T-helper 1 cell (primary cell): ENCODE results near the gene VAPB.
A peak's percentile ranks its signal among the peaks of the same experiment; 100 is the strongest.
"Not testable (repeated sequence)": the region's sequence is repeated elsewhere in the genome, so short reads cannot be mapped to it uniquely, and the experiment has no call there.

ENCODE experiments used
- DNase-seq, 5 donors: peaks; one replicate each; pipeline ENCODE4 v3.0.0-alpha.2; 2012 to 2020
- total RNA-seq, 4 donors: gene quantifications; one replicate each; lab custom pipeline; 2026; lab: John Stamatoyannopoulos, UW

VAPB gene
- total RNA-seq = 22.9 to 32.4 (median 28.8) reads per million in 4 donors

GRCh38 chr20:58388882-58389323 lies at the start of gene VAPB:
Gene VAPB (plus strand): TSS chr20:58389229. CDS start chr20:58389460, 231 bp downstream.
- peak; percentile 93 to 98 (median 94) for DNase-seq

- DNase-seq = no peak
Measured at GRCh38 chr20:58339741-58340140, 49.3 kb upstream of the VAPB start.

GRCh38 chr20:58340151-58340550 lies 48.9 kb upstream of the VAPB start:
- no peak for DNase-seq

- no peak for DNase-seq
Measured at GRCh38 chr20:58340853-58341252, 48.2 kb upstream of the VAPB start.

- DNase-seq = no peak
Measured at GRCh38 chr20:58342104-58342945, 46.7 kb upstream of the VAPB start.

GRCh38 chr20:58344741-58345140 lies 44.3 kb upstream of the VAPB start:
- no peak for DNase-seq

GRCh38 chr20:58349570-58349969 lies 39.5 kb upstream of the VAPB start:
- DNase-seq = no peak

- DNase-seq = peak in 1 of 5 donors; percentile 5
Measured at GRCh38 chr20:58352468-58352867, 36.6 kb upstream of the VAPB start.

- DNase-seq = no peak
Measured at GRCh38 chr20:58359441-58359840, 29.6 kb upstream of the VAPB start.

GRCh38 chr20:58360936-58361335 lies 28.1 kb upstream of the VAPB start:
- no peak for DNase-seq

GRCh38 chr20:58361481-58362205 lies 27.4 kb upstream of the VAPB start:
- no peak for DNase-seq

GRCh38 chr20:58362206-58362516 lies 26.9 kb upstream of the VAPB start:
- no peak for DNase-seq

GRCh38 chr20:58362970-58363369 lies 26.1 kb upstream of the VAPB start:
- no peak for DNase-seq

- no peak for DNase-seq
Measured at GRCh38 chr20:58366866-58367265, 22.2 kb upstream of the VAPB start.

- DNase-seq = no peak
Measured at GRCh38 chr20:58372806-58373205, 16.2 kb upstream of the VAPB start.

GRCh38 chr20:58373296-58373695 lies 15.7 kb upstream of the VAPB start:
- DNase-seq = not testable (repeated sequence)

GRCh38 chr20:58374027-58374850 lies 14.8 kb upstream of the VAPB start:
- no peak for DNase-seq

GRCh38 chr20:58374906-58375758 lies 13.9 kb upstream of the VAPB start:
- DNase-seq = no peak

GRCh38 chr20:58375759-58376352 lies 13.2 kb upstream of the VAPB start:
- no peak for DNase-seq

GRCh38 chr20:58377017-58377416 lies 12.0 kb upstream of the VAPB start:
- no peak for DNase-seq

GRCh38 chr20:58377766-58378401 lies 11.1 kb upstream of the VAPB start:
- no peak for DNase-seq
